HL-60 (cell line): Measurements from ENCODE around the gene NCOA3.
"Not testable (repeated sequence)": the region's sequence is repeated elsewhere in the genome, so short reads cannot be mapped to it uniquely, and the experiment has no call there.

Source experiments
- DNase-seq, 2 experiments: peaks; one replicate each; pipeline ENCODE4 v3.0.0-alpha.2; 2010 to 2020; ENCODE audit warnings: low read depth in 1 of 2, low spot score in 1 of 2
- H3K27ac ChIP-seq: fragments of 250-450 bp; sonication (Bioruptor Pico); replicated peaks from 2 replicates; pipeline ENCODE4 v1.5.1; 2020; ENCODE audit warnings: mild to moderate bottlenecking, moderate library complexity
- H3K27me3 ChIP-seq: fragments of 250-450 bp; sonication (Bioruptor Pico); 2 replicates; pipeline ENCODE4 v1.5.1; 2021; ENCODE audit warnings: mild to moderate bottlenecking, moderate library complexity; ENCODE audit not compliant: insufficient read depth, poor library complexity, severe bottlenecking
- H3K4me3 ChIP-seq: replicated peaks from 2 replicates; pipeline ENCODE4 v1.5.1; 2011; ENCODE audit warnings: mild to moderate bottlenecking, control low read depth, low read length; ENCODE audit not compliant: insufficient read depth
- GABPA ChIP-seq: IDR thresholded peaks from 2 replicates; pipeline ENCODE4 v1.6.1; 2012; ENCODE audit warnings: low read depth
- POLR2AphosphoS5 ChIP-seq: IDR thresholded peaks from 2 replicates; pipeline ENCODE4 v1.6.1; 2012; ENCODE audit warnings: low read depth
- SPI1 ChIP-seq: IDR thresholded peaks from 2 replicates; pipeline ENCODE4 v1.6.1; 2012; ENCODE audit warnings: low read depth, mild to moderate bottlenecking, borderline replicate concordance
- TF ChIP-seq, protein P1 (sequence below): IDR thresholded peaks from 2 replicates; pipeline ENCODE4 v1.6.1; 2012; ENCODE audit warnings: low read depth; ENCODE audit not compliant: insufficient replicate concordance
- TF ChIP-seq, protein P2 (sequence below): IDR thresholded peaks from one replicate; pipeline ENCODE4 v1.5.1; 2011; ENCODE audit warnings: low read length, control low read depth, inconsistent platforms; ENCODE audit not compliant: insufficient read depth

NCOA3 gene

DNA sequence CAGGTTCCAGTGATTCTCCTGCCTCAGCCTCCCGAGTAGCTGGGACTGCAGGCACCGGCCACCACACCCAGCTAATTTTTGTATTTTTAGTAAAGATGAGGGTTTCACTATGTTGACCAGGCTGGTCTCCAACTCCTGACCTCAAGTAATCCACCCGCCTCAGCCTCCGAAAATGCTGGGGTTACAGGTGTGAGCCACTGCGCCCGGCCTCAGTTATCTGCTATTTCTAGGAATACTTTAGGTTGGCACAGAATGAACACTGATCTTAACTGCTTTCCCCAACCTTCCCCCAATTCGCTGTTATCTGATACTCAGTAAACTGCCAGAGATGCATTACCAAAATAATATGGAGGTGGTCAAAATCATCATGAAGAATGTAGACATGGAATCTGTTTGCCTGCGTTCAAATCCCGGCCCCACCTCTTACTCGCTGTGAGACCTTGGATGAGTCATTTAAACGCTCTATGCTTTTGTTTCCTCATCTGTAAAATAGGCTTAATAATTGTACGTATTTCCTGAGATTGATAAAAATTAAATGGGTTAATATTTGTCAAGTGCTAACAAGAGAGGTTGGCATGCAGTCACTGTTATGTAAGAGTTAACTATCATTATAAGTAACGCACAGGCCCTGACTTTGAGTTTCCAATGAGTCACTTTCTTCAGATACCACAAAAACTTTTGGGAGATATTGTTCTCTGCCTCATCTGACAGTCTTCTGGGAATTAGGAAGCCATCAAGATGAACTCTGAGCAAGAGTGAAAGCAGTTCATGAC lies 44.5 kb upstream of the NCOA3 start:
- TF ChIP-seq, protein P1, sequence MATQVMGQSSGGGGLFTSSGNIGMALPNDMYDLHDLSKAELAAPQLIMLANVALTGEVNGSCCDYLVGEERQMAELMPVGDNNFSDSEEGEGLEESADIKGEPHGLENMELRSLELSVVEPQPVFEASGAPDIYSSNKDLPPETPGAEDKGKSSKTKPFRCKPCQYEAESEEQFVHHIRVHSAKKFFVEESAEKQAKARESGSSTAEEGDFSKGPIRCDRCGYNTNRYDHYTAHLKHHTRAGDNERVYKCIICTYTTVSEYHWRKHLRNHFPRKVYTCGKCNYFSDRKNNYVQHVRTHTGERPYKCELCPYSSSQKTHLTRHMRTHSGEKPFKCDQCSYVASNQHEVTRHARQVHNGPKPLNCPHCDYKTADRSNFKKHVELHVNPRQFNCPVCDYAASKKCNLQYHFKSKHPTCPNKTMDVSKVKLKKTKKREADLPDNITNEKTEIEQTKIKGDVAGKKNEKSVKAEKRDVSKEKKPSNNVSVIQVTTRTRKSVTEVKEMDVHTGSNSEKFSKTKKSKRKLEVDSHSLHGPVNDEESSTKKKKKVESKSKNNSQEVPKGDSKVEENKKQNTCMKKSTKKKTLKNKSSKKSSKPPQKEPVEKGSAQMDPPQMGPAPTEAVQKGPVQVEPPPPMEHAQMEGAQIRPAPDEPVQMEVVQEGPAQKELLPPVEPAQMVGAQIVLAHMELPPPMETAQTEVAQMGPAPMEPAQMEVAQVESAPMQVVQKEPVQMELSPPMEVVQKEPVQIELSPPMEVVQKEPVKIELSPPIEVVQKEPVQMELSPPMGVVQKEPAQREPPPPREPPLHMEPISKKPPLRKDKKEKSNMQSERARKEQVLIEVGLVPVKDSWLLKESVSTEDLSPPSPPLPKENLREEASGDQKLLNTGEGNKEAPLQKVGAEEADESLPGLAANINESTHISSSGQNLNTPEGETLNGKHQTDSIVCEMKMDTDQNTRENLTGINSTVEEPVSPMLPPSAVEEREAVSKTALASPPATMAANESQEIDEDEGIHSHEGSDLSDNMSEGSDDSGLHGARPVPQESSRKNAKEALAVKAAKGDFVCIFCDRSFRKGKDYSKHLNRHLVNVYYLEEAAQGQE, result no peak
- TF ChIP-seq POLR2AphosphoS5 (no peak), SPI1 (no peak), GABPA (no peak)
- TF ChIP-seq, protein P2, sequence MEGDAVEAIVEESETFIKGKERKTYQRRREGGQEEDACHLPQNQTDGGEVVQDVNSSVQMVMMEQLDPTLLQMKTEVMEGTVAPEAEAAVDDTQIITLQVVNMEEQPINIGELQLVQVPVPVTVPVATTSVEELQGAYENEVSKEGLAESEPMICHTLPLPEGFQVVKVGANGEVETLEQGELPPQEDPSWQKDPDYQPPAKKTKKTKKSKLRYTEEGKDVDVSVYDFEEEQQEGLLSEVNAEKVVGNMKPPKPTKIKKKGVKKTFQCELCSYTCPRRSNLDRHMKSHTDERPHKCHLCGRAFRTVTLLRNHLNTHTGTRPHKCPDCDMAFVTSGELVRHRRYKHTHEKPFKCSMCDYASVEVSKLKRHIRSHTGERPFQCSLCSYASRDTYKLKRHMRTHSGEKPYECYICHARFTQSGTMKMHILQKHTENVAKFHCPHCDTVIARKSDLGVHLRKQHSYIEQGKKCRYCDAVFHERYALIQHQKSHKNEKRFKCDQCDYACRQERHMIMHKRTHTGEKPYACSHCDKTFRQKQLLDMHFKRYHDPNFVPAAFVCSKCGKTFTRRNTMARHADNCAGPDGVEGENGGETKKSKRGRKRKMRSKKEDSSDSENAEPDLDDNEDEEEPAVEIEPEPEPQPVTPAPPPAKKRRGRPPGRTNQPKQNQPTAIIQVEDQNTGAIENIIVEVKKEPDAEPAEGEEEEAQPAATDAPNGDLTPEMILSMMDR, result no peak
- Histone ChIP-seq H3K27me3 (no peaks in the 10 kb centered on the region), H3K27ac (no peak overlapping the region), H3K4me3 (no peak overlapping the region)
- DNase-seq, result no peak

DNA sequence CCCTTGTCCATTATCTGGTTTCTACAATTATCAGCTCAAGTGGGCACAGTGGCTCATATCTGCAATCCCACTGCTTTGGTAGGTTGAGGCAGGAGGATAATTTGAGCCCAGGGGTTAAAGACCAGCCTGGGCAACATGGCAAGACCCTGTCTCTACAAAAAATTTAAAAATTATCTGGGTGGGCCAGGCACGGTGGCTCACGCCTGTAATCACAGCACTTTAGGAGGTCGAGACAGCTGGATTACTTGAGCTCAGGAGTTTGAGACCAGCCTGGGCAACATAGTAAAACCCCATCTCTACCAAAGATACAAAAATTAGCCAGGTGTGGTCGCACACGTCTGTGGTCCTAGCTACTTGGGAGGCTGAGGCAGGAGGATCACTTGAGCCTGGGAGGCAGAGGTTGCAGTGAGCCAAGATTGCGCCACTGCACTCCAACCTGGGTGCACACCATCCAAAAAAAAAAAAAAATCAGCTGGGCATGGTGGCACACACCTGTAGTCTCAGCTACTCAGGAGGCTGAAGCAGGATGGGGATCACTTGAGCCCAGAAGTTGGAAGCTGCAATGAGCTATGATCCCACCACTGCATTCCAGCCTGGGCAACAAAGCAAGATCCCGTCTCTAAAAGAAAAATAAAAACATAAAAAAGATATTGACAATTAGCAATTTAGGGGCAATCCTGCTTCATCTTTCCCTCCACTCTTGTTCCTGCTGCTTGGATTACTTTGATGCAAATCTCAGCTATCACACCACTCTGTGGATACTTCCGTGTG lies 43.2 kb upstream of the NCOA3 start:
- not testable (repeated sequence) for DNase-seq, H3K27ac ChIP-seq, H3K27me3 ChIP-seq, H3K4me3 ChIP-seq

DNA sequence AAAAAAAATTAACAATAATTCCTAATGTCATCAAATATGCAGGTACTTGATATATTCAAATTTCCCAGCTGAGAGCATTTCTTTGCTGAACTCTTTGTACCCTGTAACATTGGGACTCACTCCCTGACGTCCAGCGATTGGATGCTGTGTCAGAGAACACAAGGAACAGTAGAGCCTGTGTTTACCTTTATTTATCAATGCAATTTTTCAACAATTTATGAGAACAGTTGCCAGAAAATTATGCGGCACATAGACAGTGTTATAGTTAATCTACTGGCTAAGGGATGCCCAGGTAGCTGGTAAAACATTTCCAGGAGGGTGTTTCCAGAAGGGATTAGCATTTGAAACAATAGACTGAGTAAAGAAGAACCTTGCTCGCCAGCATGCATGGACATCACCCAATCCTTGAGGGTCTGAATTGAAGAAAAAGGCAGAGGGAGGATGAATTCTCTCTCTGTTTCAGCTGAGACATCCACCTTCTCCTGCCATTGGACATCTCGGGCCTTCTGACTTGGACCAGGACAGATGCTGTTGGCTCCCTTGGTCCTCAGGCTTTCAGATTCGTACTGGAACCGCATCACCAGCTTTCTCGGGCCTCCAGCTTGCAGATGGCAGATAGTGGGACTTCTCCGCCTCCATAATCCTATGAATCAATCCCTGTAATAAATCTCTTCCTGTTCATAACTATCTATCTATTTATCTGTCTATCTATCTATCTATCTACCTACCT lies 42.2 kb upstream of the NCOA3 start:
- H3K27ac ChIP-seq, result no peak overlapping the region
- DNase-seq, result no peak
- no peak overlapping the region for H3K4me3 ChIP-seq
- no peak for TF ChIP-seq GABPA
- TF ChIP-seq, protein P2, result no peak
- TF ChIP-seq, protein P1, result no peak
- TF ChIP-seq SPI1, result no peak
- TF ChIP-seq POLR2AphosphoS5, result no peak
- no peaks in the 10 kb centered on the region for H3K27me3 ChIP-seq

DNA sequence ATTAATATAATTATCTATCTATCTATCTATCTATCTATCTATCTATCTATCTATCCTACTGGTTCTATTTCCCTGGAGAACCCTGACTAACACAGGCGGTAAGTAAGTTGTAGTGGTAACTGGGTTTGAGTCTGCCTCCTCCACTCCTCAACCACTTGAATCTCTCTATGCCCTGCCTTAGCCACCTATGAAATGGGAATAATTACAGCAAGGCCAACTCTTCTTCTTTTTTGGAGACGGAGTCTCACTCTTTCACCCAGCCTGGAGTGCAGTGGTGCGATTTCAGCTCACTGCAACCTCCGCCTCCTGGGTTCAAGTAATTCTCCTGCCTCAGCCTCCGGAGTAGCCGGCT lies 41.0 kb upstream of the NCOA3 start:
- H3K4me3 ChIP-seq, H3K27me3 ChIP-seq, DNase-seq, H3K27ac ChIP-seq: not testable (repeated sequence)
